Measurements from ENCODE around the gene ATG14. TPM values are rescaled to one million over a fixed set of nuclear protein-coding genes. Genes with fewer than 3 reads are reported as not detected.

The ATG14 gene
- total and polyA plus RNA-seq, 2 of the 8 experiments (the other 6 are each of a cell fraction or from before 2014, with no cell fraction given), result 4.9 to 10.8 TPM

GRCh38 chr14:55372423-55372822 lies 39.2 kb downstream of the ATG14 start (continued):
- TF ChIP-seq SIN3A (conservative IDR thresholded peaks at IDR 0.05 in 1 of 2, IDR thresholded peaks at IDR 0.05 in 1 of 2; ENCODE audit: low read depth in 1 of 2, low read length in 2 of 2) (no peak), RBBP5 (IDR thresholded peaks at IDR 0.05; ENCODE audit: borderline replicate concordance, low read depth, low read length) (no peak), TEAD4 (IDR thresholded peaks at IDR 0.05; ENCODE audit: low read depth, low read length) (no peak), EP300 (IDR thresholded peaks at IDR 0.05; ENCODE audit: borderline replicate concordance in 1 of 2, low read depth in 2 of 2, low read length in 2 of 2) (no peak), CTBP2 (IDR thresholded peaks at IDR 0.05; ENCODE audit: borderline replicate concordance, insufficient read depth, insufficient read length, low read length) (no peak), JUND (IDR thresholded peaks at IDR 0.05; ENCODE audit: low read length) (no peak)

Measured in H1 (cell line).